GM21367 (cell line): Measurements from ENCODE around the gene TCEAL3.
"Not testable (repeated sequence)": the region's sequence is repeated elsewhere in the genome, so short reads cannot be mapped to it uniquely, and the experiment has no call there.

Experiments
- ATAC-seq: cut with Tn5 transposase; IDR thresholded peaks from one replicate; pipeline ENCODE4 v1.9.1; 2021; ENCODE audit not compliant: unreplicated experiment

The TCEAL3 gene

GRCh38 chrX:103607364-103608305 lies at the start of gene TCEAL3:
Gene TCEAL3, plus strand, starts transcription at chrX:103607963. Its CDS starts 1,102 bp downstream, at chrX:103609065.
- peak; percentile 76 for ATAC-seq

- no peak for ATAC-seq
Measured at GRCh38 chrX:103560256-103560655, 47.5 kb upstream of the TCEAL3 start.

GRCh38 chrX:103562801-103563200 lies 45.0 kb upstream of the TCEAL3 start:
- no peak for ATAC-seq

GRCh38 chrX:103565197-103565596 lies 42.6 kb upstream of the TCEAL3 start:
- ATAC-seq: no peak

GRCh38 chrX:103565752-103566151 lies 42.0 kb upstream of the TCEAL3 start:
- ATAC-seq: no peak

- ATAC-seq: no peak
Measured at GRCh38 chrX:103571121-103571520, 36.6 kb upstream of the TCEAL3 start.

- no peak for ATAC-seq
Measured at GRCh38 chrX:103571726-103572125, 36.0 kb upstream of the TCEAL3 start.

- no peak for ATAC-seq
Measured at GRCh38 chrX:103573202-103573601, 34.6 kb upstream of the TCEAL3 start.

- ATAC-seq: no peak
Measured at GRCh38 chrX:103584596-103584995, 23.2 kb upstream of the TCEAL3 start.

- ATAC-seq: peak; percentile 83
Measured at GRCh38 chrX:103585411-103586313, 22.1 kb upstream of the TCEAL3 start, which contains the start of gene TCEAL4. Gene TCEAL4, plus strand, starts transcription at chrX:103585515. Its CDS starts 1,161 bp downstream, at chrX:103586676.

GRCh38 chrX:103586314-103586646 lies 21.5 kb upstream of the TCEAL3 start:
- no peak for ATAC-seq

GRCh38 chrX:103586659-103587058 lies 21.1 kb upstream of the TCEAL3 start:
- ATAC-seq: no peak

GRCh38 chrX:103592295-103592694 lies 15.5 kb upstream of the TCEAL3 start:
- not testable (repeated sequence) for ATAC-seq

GRCh38 chrX:103595202-103595601 lies 12.6 kb upstream of the TCEAL3 start:
- not testable (repeated sequence) for ATAC-seq

- no peak for ATAC-seq
Measured at GRCh38 chrX:103608306-103608963, 672 bp downstream of the TCEAL3 start.

GRCh38 chrX:103610282-103610681 lies 2.5 kb downstream of the TCEAL3 start:
- no peak for ATAC-seq

- no peak for ATAC-seq
Measured at GRCh38 chrX:103613362-103613890, 5.7 kb downstream of the TCEAL3 start.

- ATAC-seq: no peak
Measured at GRCh38 chrX:103614999-103615398, 7.2 kb downstream of the TCEAL3 start.

- no peak for ATAC-seq
Measured at GRCh38 chrX:103615781-103616371, 8.1 kb downstream of the TCEAL3 start.

- no peak for ATAC-seq
Measured at GRCh38 chrX:103616676-103617186, 9.0 kb downstream of the TCEAL3 start.
